ENCODE measurements around the gene CCDC12.

CCDC12 gene

DNA sequence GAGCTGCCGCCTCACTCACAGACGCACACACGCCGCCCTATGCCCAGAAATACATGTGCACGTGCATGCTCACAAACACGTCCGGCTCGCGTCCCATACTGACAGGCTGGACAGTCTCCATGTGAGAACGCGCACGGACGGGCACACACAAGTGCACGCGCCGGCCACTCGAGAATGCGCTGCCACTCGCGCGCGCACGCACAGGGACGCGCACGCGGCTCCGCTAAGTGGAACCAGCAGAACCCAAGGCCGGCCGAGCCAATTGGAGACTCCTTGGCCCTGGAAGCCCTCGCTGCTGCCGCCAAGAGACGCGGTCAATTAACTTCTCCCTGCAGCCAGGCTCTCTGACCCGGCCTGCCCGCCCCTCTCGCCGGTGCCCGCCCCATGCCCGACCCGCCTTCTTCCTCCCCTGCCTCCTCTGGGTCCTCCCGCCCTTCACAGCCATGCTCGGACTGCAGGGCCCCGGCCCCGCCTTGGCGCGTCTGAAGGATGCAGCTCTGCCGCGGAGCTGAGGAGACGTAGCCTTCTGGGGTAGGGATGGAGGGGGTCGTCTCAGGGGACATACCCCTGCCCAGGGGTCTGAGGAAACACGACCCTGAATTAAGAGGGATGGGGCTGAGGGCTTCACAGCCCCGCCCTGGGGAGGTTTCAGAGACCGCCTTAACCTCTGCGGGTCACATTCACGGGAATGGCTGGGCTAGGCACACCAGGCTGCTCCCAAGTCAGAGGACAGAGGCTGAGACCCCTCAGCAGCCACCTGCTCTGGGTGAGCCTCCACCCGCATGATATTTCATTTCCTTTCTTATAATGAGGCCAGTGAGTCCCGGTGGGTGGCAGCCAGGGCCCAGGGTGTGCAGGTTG lies 84.0 kb downstream of the CCDC12 start:
- H3K4me3 ChIP-seq (ENCODE audit: low read depth, low read length): peak overlapping the region; percentile 38
- peak; percentile 58 for TF ChIP-seq MYC (IDR thresholded peaks at IDR 0.05; ENCODE audit: low read depth, low read length)
- TF ChIP-seq, protein P1, sequence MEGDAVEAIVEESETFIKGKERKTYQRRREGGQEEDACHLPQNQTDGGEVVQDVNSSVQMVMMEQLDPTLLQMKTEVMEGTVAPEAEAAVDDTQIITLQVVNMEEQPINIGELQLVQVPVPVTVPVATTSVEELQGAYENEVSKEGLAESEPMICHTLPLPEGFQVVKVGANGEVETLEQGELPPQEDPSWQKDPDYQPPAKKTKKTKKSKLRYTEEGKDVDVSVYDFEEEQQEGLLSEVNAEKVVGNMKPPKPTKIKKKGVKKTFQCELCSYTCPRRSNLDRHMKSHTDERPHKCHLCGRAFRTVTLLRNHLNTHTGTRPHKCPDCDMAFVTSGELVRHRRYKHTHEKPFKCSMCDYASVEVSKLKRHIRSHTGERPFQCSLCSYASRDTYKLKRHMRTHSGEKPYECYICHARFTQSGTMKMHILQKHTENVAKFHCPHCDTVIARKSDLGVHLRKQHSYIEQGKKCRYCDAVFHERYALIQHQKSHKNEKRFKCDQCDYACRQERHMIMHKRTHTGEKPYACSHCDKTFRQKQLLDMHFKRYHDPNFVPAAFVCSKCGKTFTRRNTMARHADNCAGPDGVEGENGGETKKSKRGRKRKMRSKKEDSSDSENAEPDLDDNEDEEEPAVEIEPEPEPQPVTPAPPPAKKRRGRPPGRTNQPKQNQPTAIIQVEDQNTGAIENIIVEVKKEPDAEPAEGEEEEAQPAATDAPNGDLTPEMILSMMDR (IDR thresholded peaks at IDR 0.05; ENCODE audit: low read depth, low read length): no peak
- TF ChIP-seq, protein P2, sequence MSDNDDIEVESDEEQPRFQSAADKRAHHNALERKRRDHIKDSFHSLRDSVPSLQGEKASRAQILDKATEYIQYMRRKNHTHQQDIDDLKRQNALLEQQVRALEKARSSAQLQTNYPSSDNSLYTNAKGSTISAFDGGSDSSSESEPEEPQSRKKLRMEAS (IDR thresholded peaks at IDR 0.05; ENCODE audit: low read depth, low read length): peak; percentile 89
- peak; percentile 82 for DNase-seq (ENCODE audit: low read depth)

DNA sequence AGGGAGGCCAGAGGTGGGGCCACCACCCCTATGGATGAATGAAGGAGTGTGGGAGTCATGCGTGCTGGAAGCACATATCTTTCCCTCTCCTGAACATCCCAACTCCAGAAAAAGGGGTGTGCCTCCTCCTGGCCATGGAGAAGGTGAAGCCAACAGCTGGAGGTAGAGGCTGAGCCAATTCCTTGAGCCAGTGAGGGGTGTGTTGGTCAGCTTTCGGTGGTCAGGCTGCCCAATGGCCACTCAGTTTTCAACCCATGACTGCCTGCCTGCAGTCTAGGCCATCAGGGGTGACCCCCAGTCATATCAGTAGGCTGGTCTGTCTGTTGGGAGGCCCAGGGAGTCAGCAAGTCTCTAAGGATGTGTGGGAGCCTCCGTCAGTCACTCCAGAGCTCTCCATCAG lies 85.4 kb downstream of the CCDC12 start:
- no peak for DNase-seq (ENCODE audit: low read depth)
- no peak for TF ChIP-seq MYC (IDR thresholded peaks at IDR 0.05; ENCODE audit: low read depth, low read length)
- TF ChIP-seq, protein P1 (IDR thresholded peaks at IDR 0.05; ENCODE audit: low read depth, low read length): no peak
- TF ChIP-seq, protein P2 (IDR thresholded peaks at IDR 0.05; ENCODE audit: low read depth, low read length): no peak
- no peak for TF ChIP-seq POLR2A (IDR thresholded peaks at IDR 0.05; ENCODE audit: extremely low read depth, insufficient read length)
- no peak overlapping the region for H3K4me3 ChIP-seq (ENCODE audit: low read depth, low read length)

DNA sequence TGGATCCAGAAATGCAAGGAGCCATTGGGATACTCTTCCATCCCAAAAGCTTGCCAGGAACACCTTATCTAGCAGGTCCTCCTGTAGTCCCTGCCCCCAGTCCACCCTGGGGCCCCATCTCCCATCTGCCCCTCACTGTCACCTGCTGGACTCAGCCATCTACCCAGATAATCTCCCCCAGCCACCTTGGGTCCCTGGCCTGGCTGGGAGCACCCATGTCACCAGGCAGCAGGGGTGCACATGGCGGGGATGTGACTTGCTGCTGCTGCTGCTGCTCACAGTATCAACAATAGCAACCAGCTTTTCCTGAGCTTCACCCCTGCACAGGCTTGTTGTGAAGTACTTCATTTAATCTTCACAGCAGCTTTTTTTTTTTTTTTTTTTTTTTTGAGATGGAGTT lies 86.4 kb downstream of the CCDC12 start:
- TF ChIP-seq MYC (IDR thresholded peaks at IDR 0.05; ENCODE audit: low read depth, low read length) (no peak), POLR2A (IDR thresholded peaks at IDR 0.05; ENCODE audit: extremely low read depth, insufficient read length) (no peak)
- TF ChIP-seq, protein P1 (IDR thresholded peaks at IDR 0.05; ENCODE audit: low read depth, low read length): no peak
- TF ChIP-seq, protein P2 (IDR thresholded peaks at IDR 0.05; ENCODE audit: low read depth, low read length): no peak
- no peak overlapping the region for H3K4me3 ChIP-seq (ENCODE audit: low read depth, low read length)
- DNase-seq (ENCODE audit: low read depth): no peak

DNA sequence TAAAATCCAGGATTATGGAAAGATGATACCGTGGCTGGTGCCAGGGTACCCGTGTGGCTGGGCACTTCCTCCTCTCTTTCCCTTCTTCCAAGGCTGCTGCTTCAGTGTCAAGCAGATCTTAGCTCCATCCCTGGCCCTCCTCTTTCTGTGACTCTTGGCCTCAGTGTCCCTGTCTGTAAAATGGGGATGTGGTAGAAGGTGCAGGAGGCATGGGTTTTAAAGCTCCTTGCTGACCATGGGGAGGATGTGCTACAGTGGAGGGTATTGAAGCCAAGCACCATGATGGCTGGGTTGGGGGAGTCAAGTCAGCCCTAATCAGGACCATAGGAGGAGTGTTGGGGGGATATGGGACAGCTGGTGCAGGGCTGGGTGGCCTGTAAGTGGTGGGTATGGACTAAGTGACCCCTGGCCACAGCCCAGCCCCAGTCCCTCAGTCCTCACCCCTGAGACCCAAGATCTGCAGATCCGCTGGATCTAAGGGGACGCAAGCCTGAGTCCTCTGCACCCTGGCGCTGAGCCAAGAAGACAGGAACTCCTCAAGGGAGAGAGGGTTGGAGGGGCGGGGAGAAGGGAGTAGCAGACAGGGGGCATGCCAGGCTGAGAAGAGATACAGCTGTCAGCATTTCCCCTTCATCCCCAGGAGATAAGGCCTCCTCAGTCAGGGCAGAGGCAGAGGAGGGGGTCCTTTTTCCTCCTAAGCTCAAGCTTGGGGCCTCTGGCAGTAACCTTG lies 87.0 kb downstream of the CCDC12 start:
- TF ChIP-seq, protein P1 (IDR thresholded peaks at IDR 0.05; ENCODE audit: low read depth, low read length): no peak
- TF ChIP-seq POLR2A (IDR thresholded peaks at IDR 0.05; ENCODE audit: extremely low read depth, insufficient read length) (no peak), MYC (IDR thresholded peaks at IDR 0.05; ENCODE audit: low read depth, low read length) (no peak)
- TF ChIP-seq, protein P2 (IDR thresholded peaks at IDR 0.05; ENCODE audit: low read depth, low read length): no peak
- DNase-seq (ENCODE audit: low read depth): peak; percentile 25
- H3K4me3 ChIP-seq (ENCODE audit: low read depth, low read length): no peak overlapping the region

DNA sequence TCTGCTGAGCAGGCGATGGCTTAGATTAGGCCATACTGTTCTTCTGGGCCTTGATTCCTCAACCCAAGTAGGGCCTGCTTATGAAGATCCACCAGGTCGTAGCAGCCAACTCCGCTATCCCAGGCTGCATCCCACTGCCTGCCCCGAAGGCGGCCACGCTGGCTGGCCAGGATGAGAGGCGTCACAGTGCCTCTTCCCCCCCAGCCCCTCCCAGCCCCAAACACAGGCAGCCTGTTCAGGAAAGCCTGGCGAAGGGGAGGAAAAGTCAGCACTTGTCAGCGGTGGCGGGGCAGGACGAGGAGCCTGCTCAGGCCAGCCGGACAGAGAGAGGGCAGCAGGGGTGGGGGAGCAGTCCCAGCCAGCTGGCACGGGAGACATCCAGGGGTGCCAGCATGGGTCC lies 87.8 kb downstream of the CCDC12 start:
- DNase-seq (ENCODE audit: low read depth): no peak
- H3K4me3 ChIP-seq (ENCODE audit: low read depth, low read length): no peak overlapping the region
- TF ChIP-seq, protein P2 (IDR thresholded peaks at IDR 0.05; ENCODE audit: low read depth, low read length): no peak
- TF ChIP-seq MYC (IDR thresholded peaks at IDR 0.05; ENCODE audit: low read depth, low read length) (no peak), POLR2A (IDR thresholded peaks at IDR 0.05; ENCODE audit: extremely low read depth, insufficient read length) (no peak)
- TF ChIP-seq, protein P1 (IDR thresholded peaks at IDR 0.05; ENCODE audit: low read depth, low read length): no peak
